Measurements from ENCODE around the gene DDX55.
A peak's percentile ranks its signal among the peaks of the same experiment; 100 is the strongest.

DDX55 gene

GRCh38 chr12:123614531-123614930, 12.6 kb downstream of the DDX55 start:
- DNase-seq: no peak

GRCh38 chr12:123617144-123617543, 15.2 kb downstream of the DDX55 start:
- no peak for DNase-seq

GRCh38 chr12:123617580-123617979, 15.7 kb downstream of the DDX55 start:
- DNase-seq: no peak

GRCh38 chr12:123621101-123621500, 19.2 kb downstream of the DDX55 start:
- DNase-seq: no peak

- DNase-seq: no peak
These were observed 20.0 kb downstream of the DDX55 start for GRCh38 chr12:123621619-123622530.

- DNase-seq: peak; percentile 96
These were observed 31.7 kb downstream of the DDX55 start, which contains the start of the genes EIF2B1 and GTF2H3 for GRCh38 chr12:123633379-123634141. EIF2B1 (minus strand) TSS chr12:123633686; CDS start chr12:123633557, 129 bp downstream. GTF2H3 (plus strand) TSS chr12:123633829; CDS start chr12:123633860, 31 bp downstream.

GRCh38 chr12:123634142-123634561, 32.3 kb downstream of the DDX55 start:
- DNase-seq: no peak

- no peak for DNase-seq
These were observed 42.0 kb downstream of the DDX55 start for GRCh38 chr12:123643911-123644310.

GRCh38 chr12:123645380-123645779, 43.5 kb downstream of the DDX55 start:
- DNase-seq: no peak

GRCh38 chr12:123645878-123646277, 44.0 kb downstream of the DDX55 start:
- no peak for DNase-seq

- DNase-seq: no peak
These were observed 46.5 kb downstream of the DDX55 start for GRCh38 chr12:123648401-123648800.

GRCh38 chr12:123654129-123654701, 52.3 kb downstream of the DDX55 start:
- no peak for DNase-seq

GRCh38 chr12:123655420-123655819, 53.5 kb downstream of the DDX55 start:
- no peak for DNase-seq

- DNase-seq: no peak
These were observed 54.5 kb downstream of the DDX55 start for GRCh38 chr12:123656392-123656791.

- DNase-seq: no peak
These were observed 55.3 kb downstream of the DDX55 start for GRCh38 chr12:123657211-123657610.

- DNase-seq: no peak
These were observed 58.3 kb downstream of the DDX55 start for GRCh38 chr12:123659996-123660727.

GRCh38 chr12:123667771-123668170, 65.9 kb downstream of the DDX55 start:
- no peak for DNase-seq
